A549 (cell line): ENCODE measurements around the gene DHX57.

Experiments
- CHD2 ChIP-seq: fragments of 150-350 bp; IDR thresholded peaks from 2 replicates; pipeline ENCODE4 v1.6.1; 2014; ENCODE audit warnings: low read length; ENCODE audit not compliant: partially characterized antibody
- EHMT2 ChIP-seq: fragments of 200-600 bp; sonication (generic); IDR thresholded peaks from 2 replicates; pipeline ENCODE4 v1.6.1; 2016; ENCODE audit warnings: antibody characterized with exemption, low read depth, mild to moderate bottlenecking, moderate library complexity
- KDM1A ChIP-seq: fragments of 200-600 bp; sonication (generic); IDR thresholded peaks from 2 replicates; pipeline ENCODE4 v1.6.1; 2016; ENCODE audit warnings: low read depth, mild to moderate bottlenecking
- MAX ChIP-seq: IDR thresholded peaks from 2 replicates; pipeline ENCODE4 v1.6.1; 2012
- POLR2A ChIP-seq: IDR thresholded peaks from 2 replicates; pipeline ENCODE4 v1.6.1; 2012; ENCODE audit warnings: mild to moderate bottlenecking, low read length
- RAD21 ChIP-seq, 2 experiments: fragments of >200 bp in 1 of 2; sonication (Bioruptor Twin) in 1 of 2; formaldehyde crosslinking in 1 of 2; IDR thresholded peaks in 1 of 2; conservative IDR thresholded peaks in 1 of 2; 2 replicates in 1 of 2; 3 replicates in 1 of 2; pipeline ENCODE4 v1.6.1; 2012 to 2018; ENCODE audit warnings: inconsistent platforms in 1 of 2
- ZNF302 ChIP-seq: fragments of 250-450 bp; sonication (Bioruptor Pico); IDR thresholded peaks from 2 replicates; pipeline ENCODE4 v1.9.0; 2021; ENCODE audit warnings: inconsistent platforms, mild to moderate bottlenecking, moderate library complexity
- TF ChIP-seq, protein P1 (sequence below): fragments of >200 bp; sonication (Bioruptor Twin); formaldehyde crosslinking; IDR thresholded peaks from 3 replicates; pipeline ENCODE4 v1.5.1; 2016
- TF ChIP-seq, protein P2 (sequence below): IDR thresholded peaks from 2 replicates; pipeline ENCODE4 v1.6.1; 2012

DNA sequence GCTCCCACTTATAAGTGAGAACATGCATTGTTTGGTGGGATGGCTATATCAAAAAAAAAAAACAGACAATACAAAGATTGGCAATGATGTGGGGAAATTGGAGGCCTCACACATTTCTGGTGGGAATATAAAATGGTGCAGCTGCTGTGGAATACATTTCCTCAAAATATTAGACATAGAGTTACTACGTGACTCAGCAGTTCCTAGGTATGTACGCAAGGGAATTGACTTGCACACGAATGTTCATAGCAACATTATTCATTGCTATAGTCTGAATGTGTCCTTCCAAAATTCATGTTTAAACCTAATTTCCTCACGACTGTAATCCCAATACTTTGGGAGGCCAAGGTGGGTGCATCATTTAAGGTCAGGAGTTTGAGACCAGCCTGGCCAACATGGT lies 11.6 kb upstream of the DHX57 start:
- TF ChIP-seq POLR2A (no peak), KDM1A (no peak), CHD2 (no peak), MAX (no peak), EHMT2 (no peak), ZNF302 (CRISPR knock-in tag) (no peak), RAD21 (conservative IDR thresholded peaks at IDR 0.05 in 1 of 2, IDR thresholded peaks at IDR 0.05 in 1 of 2) (no peak)
- TF ChIP-seq, protein P1, sequence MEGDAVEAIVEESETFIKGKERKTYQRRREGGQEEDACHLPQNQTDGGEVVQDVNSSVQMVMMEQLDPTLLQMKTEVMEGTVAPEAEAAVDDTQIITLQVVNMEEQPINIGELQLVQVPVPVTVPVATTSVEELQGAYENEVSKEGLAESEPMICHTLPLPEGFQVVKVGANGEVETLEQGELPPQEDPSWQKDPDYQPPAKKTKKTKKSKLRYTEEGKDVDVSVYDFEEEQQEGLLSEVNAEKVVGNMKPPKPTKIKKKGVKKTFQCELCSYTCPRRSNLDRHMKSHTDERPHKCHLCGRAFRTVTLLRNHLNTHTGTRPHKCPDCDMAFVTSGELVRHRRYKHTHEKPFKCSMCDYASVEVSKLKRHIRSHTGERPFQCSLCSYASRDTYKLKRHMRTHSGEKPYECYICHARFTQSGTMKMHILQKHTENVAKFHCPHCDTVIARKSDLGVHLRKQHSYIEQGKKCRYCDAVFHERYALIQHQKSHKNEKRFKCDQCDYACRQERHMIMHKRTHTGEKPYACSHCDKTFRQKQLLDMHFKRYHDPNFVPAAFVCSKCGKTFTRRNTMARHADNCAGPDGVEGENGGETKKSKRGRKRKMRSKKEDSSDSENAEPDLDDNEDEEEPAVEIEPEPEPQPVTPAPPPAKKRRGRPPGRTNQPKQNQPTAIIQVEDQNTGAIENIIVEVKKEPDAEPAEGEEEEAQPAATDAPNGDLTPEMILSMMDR = no peak
- TF ChIP-seq, protein P2, sequence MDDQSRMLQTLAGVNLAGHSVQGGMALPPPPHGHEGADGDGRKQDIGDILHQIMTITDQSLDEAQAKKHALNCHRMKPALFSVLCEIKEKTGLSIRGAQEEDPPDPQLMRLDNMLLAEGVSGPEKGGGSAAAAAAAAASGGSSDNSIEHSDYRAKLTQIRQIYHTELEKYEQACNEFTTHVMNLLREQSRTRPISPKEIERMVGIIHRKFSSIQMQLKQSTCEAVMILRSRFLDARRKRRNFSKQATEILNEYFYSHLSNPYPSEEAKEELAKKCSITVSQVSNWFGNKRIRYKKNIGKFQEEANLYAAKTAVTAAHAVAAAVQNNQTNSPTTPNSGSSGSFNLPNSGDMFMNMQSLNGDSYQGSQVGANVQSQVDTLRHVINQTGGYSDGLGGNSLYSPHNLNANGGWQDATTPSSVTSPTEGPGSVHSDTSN = no peak
